IgD-negative memory B cell (primary cell): Measurements from ENCODE around the gene FAM120A. TPM values are rescaled to one million over a fixed set of nuclear protein-coding genes. Genes with fewer than 3 reads are reported as not detected.

ENCODE experiments used
- H3K27ac Mint-ChIP-seq, 3 donors: one replicate each; pipeline ENCODE4 v1.8.0; 2020 to 2022; ENCODE audit warnings: mild to moderate bottlenecking in 3 of 3, mixed read lengths in 3 of 3, moderate library complexity in 1 of 3
- H3K27me3 Mint-ChIP-seq: one replicate; pipeline ENCODE4 v1.8.0; 2021; ENCODE audit warnings: mixed read lengths
- H3K36me3 Mint-ChIP-seq: one replicate; pipeline ENCODE4 v1.8.0; 2020; ENCODE audit warnings: mild to moderate bottlenecking, mixed read lengths
- H3K4me1 Mint-ChIP-seq, 3 donors: one replicate each; pipeline ENCODE4 v1.8.0; 2020 to 2022; ENCODE audit warnings: mixed read lengths in 3 of 3, mild to moderate bottlenecking in 1 of 3
- H3K4me3 Mint-ChIP-seq, 4 donors: one replicate each; pipeline ENCODE4 v1.8.0; 2020 to 2022; ENCODE audit warnings: mild to moderate bottlenecking in 4 of 4, mixed read lengths in 4 of 4, moderate library complexity in 3 of 4
- H3K9me3 Mint-ChIP-seq, 3 donors: one replicate each; pipeline ENCODE4 v1.8.0; 2020 to 2021; ENCODE audit warnings: mixed read lengths in 3 of 3, mild to moderate bottlenecking in 1 of 3
- polyA plus RNA-seq: library from polyadenylated mRNA; unstranded; fragments of 300-500 nt; fragmentation: Illumina TruSeq; gene quantifications from one replicate; pipeline ENCODE4 v1.2.3, GENCODE V29; 2021

FAM120A gene
- polyA plus RNA-seq, 1 donor from 2014 or later = 14.5 TPM

DNA sequence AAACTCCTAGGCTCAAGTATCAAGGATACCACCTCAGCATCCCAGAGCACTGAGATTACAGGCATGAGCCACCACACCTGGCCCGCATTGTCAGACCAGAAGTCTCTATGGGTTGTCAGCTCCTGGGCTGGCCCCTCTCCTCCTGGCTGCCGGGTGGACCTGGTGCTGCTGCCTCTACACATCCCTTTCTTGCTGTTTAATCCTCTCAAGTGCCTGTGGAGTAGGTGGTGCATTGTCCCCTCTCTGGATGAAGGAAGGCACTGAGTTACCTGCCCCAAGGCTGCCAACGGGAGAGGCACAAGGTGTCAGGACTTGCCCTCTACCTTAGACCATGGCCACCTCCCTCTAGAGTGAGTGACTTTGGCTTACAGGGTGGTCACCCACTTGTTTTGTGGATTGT is 162.3 kb downstream of the FAM120A start:
- Mint-ChIP-seq H3K9me3 (peaks cover 5 to 10% (median 9%) of the 10 kb centered on the region in 3 donors), H3K4me3 (no peak overlapping the region), H3K27ac (no peak overlapping the region), H3K36me3 (peaks cover 5% of the 10 kb centered on the region), H3K27me3 (no peaks in the 10 kb centered on the region), H3K4me1 (peaks cover 5 to 14% (median 7%) of the 10 kb centered on the region in 3 donors)

DNA sequence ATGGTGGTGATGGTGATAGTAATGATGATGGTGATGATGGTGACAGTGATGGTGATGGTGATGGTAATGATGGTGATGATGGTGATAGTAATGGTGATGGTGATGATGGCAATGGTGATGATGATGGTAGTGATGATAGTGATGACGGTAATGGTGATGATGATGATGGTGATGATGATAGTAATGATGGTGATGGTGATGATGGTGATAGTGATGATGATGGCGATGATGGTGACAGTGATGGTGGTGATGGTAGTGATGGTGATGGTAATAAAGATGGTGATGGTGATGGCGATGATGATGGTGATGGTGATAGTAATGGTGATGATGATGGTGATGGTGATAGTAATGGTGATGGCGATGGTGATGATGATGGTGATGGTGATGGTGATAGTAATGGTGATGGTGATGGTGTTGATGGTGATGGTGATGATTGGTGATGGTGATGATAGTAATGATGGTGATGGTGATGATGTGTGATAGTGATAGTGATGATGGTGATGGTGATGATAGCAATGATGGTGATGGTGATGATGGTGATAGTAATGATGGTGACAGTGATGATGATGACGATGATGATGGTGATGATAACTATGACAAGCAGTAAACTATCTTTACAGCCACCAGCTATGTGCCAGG is 163.5 kb downstream of the FAM120A start:
- Mint-ChIP-seq H3K27me3 (no peaks in the 10 kb centered on the region), H3K4me1 (peaks cover 5 to 13% (median 7%) of the 10 kb centered on the region in 3 donors), H3K4me3 (no peak overlapping the region), H3K27ac (no peak overlapping the region), H3K9me3 (peaks cover 3 to 4% (median 4%) of the 10 kb centered on the region in 3 donors), H3K36me3 (peaks cover 4% of the 10 kb centered on the region)

Other genes with a start within 250 kb of the FAM120A start
- gene FAM120AOS, start 1.9 kb downstream of the FAM120A start, polyA plus RNA-seq = 62.9 TPM
- gene PHF2, start 124.9 kb downstream of the FAM120A start, polyA plus RNA-seq = 1.6 TPM